Measurements from ENCODE around the gene NUP62. TPM values are rescaled to one million over a fixed set of nuclear protein-coding genes. Genes with fewer than 3 reads are reported as not detected.
"Not testable (repeated sequence)": the region's sequence is repeated elsewhere in the genome, so short reads cannot be mapped to it uniquely, and the experiment has no call there.

The NUP62 gene
- total RNA-seq, 1 donor from 2014 or later = 38.8 TPM

- Histone ChIP-seq H3K4me1 (no peaks in the 10 kb centered on the region), H3K27me3 (no peaks in the 10 kb centered on the region), H3K9me3 (no peaks in the 10 kb centered on the region), H3K4me3 (no peak overlapping the region), H3K36me3 (peaks cover 34 to 44% of the 10 kb centered on the region in 2 donors), H3K27ac (no peak overlapping the region)
- no peak for DNase-seq (ENCODE audit: low spot score in 2 of 2)
- TF ChIP-seq CTCF (IDR thresholded peaks at IDR 0.05) = no peak
- intact Hi-C loops (cut with DNase I) = no loop called here
These were observed 45.7 kb upstream of the NUP62 start for GRCh38 chr19:49975051-49975450.

GRCh38 chr19:49973987-49974386 lies 44.7 kb upstream of the NUP62 start:
- intact Hi-C loops (cut with DNase I) = no loop called here
- no peak overlapping the region for H3K4me3 ChIP-seq
- H3K27ac ChIP-seq = no peak overlapping the region
- no peaks in the 10 kb centered on the region for H3K27me3 ChIP-seq
- no peak for TF ChIP-seq CTCF (IDR thresholded peaks at IDR 0.05)
- no peaks in the 10 kb centered on the region for H3K9me3 ChIP-seq
- peaks cover 31 to 37% of the 10 kb centered on the region in 2 donors for H3K36me3 ChIP-seq
- DNase-seq (ENCODE audit: low spot score in 2 of 2) = no peak
- H3K4me1 ChIP-seq = no peaks in the 10 kb centered on the region

- no peak for TF ChIP-seq CTCF (IDR thresholded peaks at IDR 0.05)
- DNase-seq (ENCODE audit: low spot score in 2 of 2) = no peak
- H3K4me1 ChIP-seq = no peaks in the 10 kb centered on the region
- H3K27ac ChIP-seq = no peak overlapping the region
- no peaks in the 10 kb centered on the region for H3K9me3 ChIP-seq
- intact Hi-C loops (cut with DNase I) = no loop called here
- no peak overlapping the region for H3K4me3 ChIP-seq
- peaks cover 20 to 26% of the 10 kb centered on the region in 2 donors for H3K36me3 ChIP-seq
- no peaks in the 10 kb centered on the region for H3K27me3 ChIP-seq
These were observed 43.5 kb upstream of the NUP62 start for GRCh38 chr19:49972841-49973240.

- Histone ChIP-seq H3K27me3 (no peaks in the 10 kb centered on the region), H3K9me3 (no peaks in the 10 kb centered on the region), H3K4me1 (no peaks in the 10 kb centered on the region), H3K4me3 (no peak overlapping the region), H3K36me3 (peaks cover 13 to 18% of the 10 kb centered on the region in 2 donors), H3K27ac (no peak overlapping the region)
- no peak for TF ChIP-seq CTCF (IDR thresholded peaks at IDR 0.05)
- intact Hi-C loops (cut with DNase I) = no loop called here
- DNase-seq (ENCODE audit: low spot score in 2 of 2) = no peak
These were observed 42.7 kb upstream of the NUP62 start for GRCh38 chr19:49971991-49972411.

GRCh38 chr19:49969355-49969754 lies 40.1 kb upstream of the NUP62 start:
- H3K27ac ChIP-seq; H3K4me1 ChIP-seq; H3K36me3 ChIP-seq; H3K4me3 ChIP-seq; H3K27me3 ChIP-seq; H3K9me3 ChIP-seq; DNase-seq (ENCODE audit: low spot score in 2 of 2); intact Hi-C loops (cut with DNase I): not testable (repeated sequence)

- no peak for DNase-seq (ENCODE audit: low spot score in 2 of 2)
- Histone ChIP-seq H3K27ac (no peak overlapping the region), H3K36me3 (no peaks in the 10 kb centered on the region), H3K9me3 (no peaks in the 10 kb centered on the region), H3K4me3 (no peak overlapping the region), H3K27me3 (no peaks in the 10 kb centered on the region), H3K4me1 (no peaks in the 10 kb centered on the region)
- intact Hi-C loops (cut with DNase I) = no loop called here
- no peak for TF ChIP-seq CTCF (IDR thresholded peaks at IDR 0.05)
These were observed 39.1 kb upstream of the NUP62 start for GRCh38 chr19:49968279-49968922.

- H3K27me3 ChIP-seq; H3K4me1 ChIP-seq; H3K9me3 ChIP-seq; intact Hi-C loops (cut with DNase I); H3K27ac ChIP-seq; DNase-seq (ENCODE audit: low spot score in 2 of 2); H3K36me3 ChIP-seq; H3K4me3 ChIP-seq: not testable (repeated sequence)
These were observed 31.7 kb upstream of the NUP62 start, which contains the start of gene SIGLEC11 for GRCh38 chr19:49960980-49961379. Gene SIGLEC11 (minus strand): TSS chr19:49961172. CDS start chr19:49961081, 91 bp downstream.

- H3K4me3 ChIP-seq; DNase-seq (ENCODE audit: low spot score in 2 of 2); intact Hi-C loops (cut with DNase I): not testable (repeated sequence)
These were observed 30.6 kb upstream of the NUP62 start for GRCh38 chr19:49959892-49960291.

GRCh38 chr19:49958596-49958995 lies 29.3 kb upstream of the NUP62 start:
- H3K27ac ChIP-seq; H3K27me3 ChIP-seq; DNase-seq (ENCODE audit: low spot score in 2 of 2); H3K9me3 ChIP-seq; H3K4me1 ChIP-seq; H3K4me3 ChIP-seq; intact Hi-C loops (cut with DNase I); H3K36me3 ChIP-seq: not testable (repeated sequence)

More at GRCh38 chr19:49959892-49960291, 30.6 kb upstream of the NUP62 start:
- H3K27ac ChIP-seq, H3K27me3 ChIP-seq, H3K9me3 ChIP-seq, H3K4me1 ChIP-seq, H3K36me3 ChIP-seq: not testable (repeated sequence)
